Psoas muscle (tissue), 8 donors: ENCODE results near the gene SGCD. TPM values are rescaled to one million over a fixed set of nuclear protein-coding genes. Genes with fewer than 3 reads are reported as not detected.
"Not testable (repeated sequence)": the region's sequence is repeated elsewhere in the genome, so short reads cannot be mapped to it uniquely, and the experiment has no call there.

Source experiments
- ATAC-seq, 4 donors: fragments of 200-7000 bp; cut with Tn5 transposase; one replicate each; pipeline ENCODE4 v1.9.1; 2020; ENCODE audit warnings: moderate library complexity in 3 of 4, mild to moderate bottlenecking in 2 of 4
- DNase-seq, 2 donors: peaks; one replicate each; pipeline ENCODE4 v3.0.0-alpha.2; 2020
- H3K27ac ChIP-seq: fragments of 200-600 bp; one replicate; pipeline ENCODE4 v1.8.0; 2022
- H3K27me3 ChIP-seq, 3 donors: fragments of 200-600 bp in 1 of 3; one replicate each; pipeline versions ENCODE4 v1.6.1 to v1.8.0; 2013 to 2022; ENCODE audit warnings: low read length in 2 of 3, mild to moderate bottlenecking in 2 of 3, moderate library complexity in 1 of 3; ENCODE audit not compliant: insufficient read depth in 3 of 3
- H3K36me3 ChIP-seq, 2 donors: fragments of 200-600 bp in 1 of 2; one replicate each; pipeline versions ENCODE4 v1.6.1 to v1.8.0; 2013 to 2022; ENCODE audit warnings: low read depth in 1 of 2, mild to moderate bottlenecking in 1 of 2, moderate library complexity in 1 of 2; ENCODE audit not compliant: insufficient read depth in 1 of 2
- H3K4me1 ChIP-seq: fragments of 200-600 bp; one replicate; pipeline ENCODE4 v1.8.0; 2022
- H3K4me3 ChIP-seq: fragments of 200-600 bp; one replicate; pipeline ENCODE4 v1.8.0; 2022; ENCODE audit warnings: mild to moderate bottlenecking
- H3K9me3 ChIP-seq: fragments of 200-600 bp; one replicate; pipeline ENCODE4 v1.8.0; 2022
- CTCF ChIP-seq: fragments of 200-600 bp; IDR thresholded peaks from one replicate; pipeline ENCODE4 v1.8.0; 2022; ENCODE audit warnings: antibody characterized with exemption
- WGBS, 3 donors: extraction: QIAGEN DNeasy Blood & Tissue Kit; methylation state at CpG; one replicate each; pipeline versions ENCODE4 v1.1.6 to v1.1.7; 2013; 5-methylcytosine and 5-hydroxymethylcytosine counted together
- intact Hi-C, 2 donors: fragments of 100-400 bp; cut with DNase I; formaldehyde crosslinking; loops; one replicate each; pipeline versions ENCODE4 v1.11.0 to v1.14.2; 2022
- polyA plus RNA-seq, 3 donors: library from polyadenylated mRNA; stranded (reverse); fragments of 200-250 nt; gene quantifications; one replicate each; pipeline ENCODE4 v1.2.3, GENCODE V29; 2013
- total RNA-seq, 4 donors: library from RNA; stranded (reverse); fragmentation: NEBNext Ultra II Directional in 2 of 4; extraction: Animal tissue kit (Norgen Biotek cat#: 25700) in 2 of 4; gene quantifications; one replicate each; pipeline versions ENCODE4 v1.2.1 to v1.2.4, GENCODE V29; 2021 to 2023
- donor health status: healthy with polysubstance abuse.
- donor health status: DM: no; HTN: no; CAD: no; lungs with moderate emphysema.
- donor health status: Bipolar disorder and iron deficiency.
- donor health status: healthy.
- donor health status: DM: yes; HTN: yes; CAD: no.
- donor health status: DM: no; HTN: no; CAD: no.
- donor health status: DM: no; HTN: no; CAD: no.
- donor health status: DM: yes; HTN: yes; CAD: no.

The SGCD gene
- total and polyA plus RNA-seq, 7 donors = 13.2 to 51.5 (median 33.2) TPM

- peaks cover 21% of the 10 kb centered on the region for H3K4me1 ChIP-seq
- no peak for TF ChIP-seq CTCF
- intact Hi-C loops = no loop called here
- H3K27ac ChIP-seq = no peak overlapping the region
- DNase-seq = no peak
- H3K4me3 ChIP-seq = no peak overlapping the region
- H3K27me3 ChIP-seq = no peaks in the 10 kb centered on the region
- WGBS, 3 donors = 67 to 80% (median 72%) methylated on average over 1 of the region's 1 CpG
- H3K36me3 ChIP-seq = peaks cover 0 to 17% of the 10 kb centered on the region in 2 donors
- ATAC-seq = no peak
- no peaks in the 10 kb centered on the region for H3K9me3 ChIP-seq
Measured at GRCh38 chr5:156594406-156594805, 267.4 kb downstream of the SGCD start.

- ATAC-seq (peak; percentile 46 to 98 (median 94)), DNase-seq (peak; percentile 55 to 79)
- TF ChIP-seq CTCF = no peak
- 31 to 69% (median 35%) methylated on average over 4 of the region's 4 CpGs for WGBS, 3 donors
- no peak overlapping the region for H3K27ac ChIP-seq
- intact Hi-C loops = no loop called here
- H3K9me3 ChIP-seq = no peaks in the 10 kb centered on the region
- peaks cover 21% of the 10 kb centered on the region for H3K4me1 ChIP-seq
- H3K27me3 ChIP-seq = no peaks in the 10 kb centered on the region
- H3K4me3 ChIP-seq = no peak overlapping the region
- peaks cover 0 to 9% of the 10 kb centered on the region in 2 donors for H3K36me3 ChIP-seq
Measured at GRCh38 chr5:156595132-156595787, 268.3 kb downstream of the SGCD start.

- Histone ChIP-seq H3K27ac (no peak overlapping the region), H3K9me3 (peaks cover 15% of the 10 kb centered on the region), H3K36me3 (no peaks in the 10 kb centered on the region), H3K4me1 (peaks cover 21% of the 10 kb centered on the region), H3K4me3 (no peak overlapping the region), H3K27me3 (no peaks in the 10 kb centered on the region)
- intact Hi-C loops = no loop called here
- no peak for TF ChIP-seq CTCF
- no peak for ATAC-seq
- DNase-seq = no peak
- WGBS, 3 donors = 81 to 87% (median 84%) methylated on average over 3 of the region's 3 CpGs
Measured at GRCh38 chr5:156597276-156597675, 270.3 kb downstream of the SGCD start.

- H3K27ac ChIP-seq = no peak overlapping the region
- H3K27me3 ChIP-seq = no peaks in the 10 kb centered on the region
- DNase-seq = no peak
- peaks cover 23% of the 10 kb centered on the region for H3K9me3 ChIP-seq
- no peak for TF ChIP-seq CTCF
- intact Hi-C loops = no loop called here
- no peaks in the 10 kb centered on the region for H3K36me3 ChIP-seq
- WGBS, 3 donors = 88 to 91% (median 90%) methylated on average over 2 of the region's 2 CpGs
- H3K4me3 ChIP-seq = no peak overlapping the region
- no peak for ATAC-seq
- H3K4me1 ChIP-seq = peaks cover 17% of the 10 kb centered on the region
Measured at GRCh38 chr5:156598964-156599363, 272.0 kb downstream of the SGCD start.

- H3K27me3 ChIP-seq, H3K36me3 ChIP-seq, H3K4me1 ChIP-seq, H3K4me3 ChIP-seq, intact Hi-C loops, H3K27ac ChIP-seq, DNase-seq, ATAC-seq, H3K9me3 ChIP-seq: not testable (repeated sequence)
- 91 to 97% (median 91%) methylated on average over 10 to 11 of the region's 11 CpGs for WGBS, 3 donors
Measured at GRCh38 chr5:156610582-156610981, 283.6 kb downstream of the SGCD start.
